ENCODE results near the gene SLC25A23.

DNA sequence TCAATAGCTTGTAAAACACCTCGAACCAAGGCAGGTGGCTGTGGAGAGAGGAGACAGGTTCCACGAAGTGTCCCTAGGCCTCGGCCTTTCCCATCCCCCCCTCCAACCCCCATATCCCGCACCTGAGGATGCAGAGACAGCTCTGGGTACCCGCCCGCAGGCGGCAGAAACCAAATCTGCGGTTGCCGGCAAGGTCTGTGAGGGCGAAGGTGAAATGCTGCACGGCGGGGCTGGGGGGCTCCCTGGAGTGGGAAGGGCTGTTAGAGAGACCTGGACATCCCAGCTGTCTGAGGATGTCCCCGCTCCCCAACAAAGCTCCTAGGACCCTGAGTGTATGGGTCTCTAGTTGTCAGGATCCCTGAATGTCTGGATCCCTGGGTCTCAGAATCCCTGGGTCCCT is 19.2 kb upstream of the SLC25A23 start:
- TF ChIP-seq, protein P1, sequence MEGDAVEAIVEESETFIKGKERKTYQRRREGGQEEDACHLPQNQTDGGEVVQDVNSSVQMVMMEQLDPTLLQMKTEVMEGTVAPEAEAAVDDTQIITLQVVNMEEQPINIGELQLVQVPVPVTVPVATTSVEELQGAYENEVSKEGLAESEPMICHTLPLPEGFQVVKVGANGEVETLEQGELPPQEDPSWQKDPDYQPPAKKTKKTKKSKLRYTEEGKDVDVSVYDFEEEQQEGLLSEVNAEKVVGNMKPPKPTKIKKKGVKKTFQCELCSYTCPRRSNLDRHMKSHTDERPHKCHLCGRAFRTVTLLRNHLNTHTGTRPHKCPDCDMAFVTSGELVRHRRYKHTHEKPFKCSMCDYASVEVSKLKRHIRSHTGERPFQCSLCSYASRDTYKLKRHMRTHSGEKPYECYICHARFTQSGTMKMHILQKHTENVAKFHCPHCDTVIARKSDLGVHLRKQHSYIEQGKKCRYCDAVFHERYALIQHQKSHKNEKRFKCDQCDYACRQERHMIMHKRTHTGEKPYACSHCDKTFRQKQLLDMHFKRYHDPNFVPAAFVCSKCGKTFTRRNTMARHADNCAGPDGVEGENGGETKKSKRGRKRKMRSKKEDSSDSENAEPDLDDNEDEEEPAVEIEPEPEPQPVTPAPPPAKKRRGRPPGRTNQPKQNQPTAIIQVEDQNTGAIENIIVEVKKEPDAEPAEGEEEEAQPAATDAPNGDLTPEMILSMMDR (IDR thresholded peaks at IDR 0.05) = no peak
- TF ChIP-seq POLR2A (IDR thresholded peaks at IDR 0.05; ENCODE audit: low read length) = no peak
- TF ChIP-seq REST (IDR thresholded peaks at IDR 0.05) = no peak
- TF ChIP-seq, protein P2, sequence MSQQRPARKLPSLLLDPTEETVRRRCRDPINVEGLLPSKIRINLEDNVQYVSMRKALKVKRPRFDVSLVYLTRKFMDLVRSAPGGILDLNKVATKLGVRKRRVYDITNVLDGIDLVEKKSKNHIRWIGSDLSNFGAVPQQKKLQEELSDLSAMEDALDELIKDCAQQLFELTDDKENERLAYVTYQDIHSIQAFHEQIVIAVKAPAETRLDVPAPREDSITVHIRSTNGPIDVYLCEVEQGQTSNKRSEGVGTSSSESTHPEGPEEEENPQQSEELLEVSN (IDR thresholded peaks at IDR 0.05; ENCODE audit: borderline replicate concordance, low read depth) = no peak
- no peak for TF ChIP-seq CEBPB (IDR thresholded peaks at IDR 0.05)
- no peak for TF ChIP-seq RNF2 (IDR thresholded peaks at IDR 0.05; ENCODE audit: borderline replicate concordance, low read depth)
- no peak for TF ChIP-seq HDAC2 (IDR thresholded peaks at IDR 0.05)
- TF ChIP-seq MAFK (IDR thresholded peaks at IDR 0.05; ENCODE audit: partially characterized antibody) = no peak
- no peak for TF ChIP-seq EP300 (IDR thresholded peaks at IDR 0.05)
- TF ChIP-seq, protein P3, sequence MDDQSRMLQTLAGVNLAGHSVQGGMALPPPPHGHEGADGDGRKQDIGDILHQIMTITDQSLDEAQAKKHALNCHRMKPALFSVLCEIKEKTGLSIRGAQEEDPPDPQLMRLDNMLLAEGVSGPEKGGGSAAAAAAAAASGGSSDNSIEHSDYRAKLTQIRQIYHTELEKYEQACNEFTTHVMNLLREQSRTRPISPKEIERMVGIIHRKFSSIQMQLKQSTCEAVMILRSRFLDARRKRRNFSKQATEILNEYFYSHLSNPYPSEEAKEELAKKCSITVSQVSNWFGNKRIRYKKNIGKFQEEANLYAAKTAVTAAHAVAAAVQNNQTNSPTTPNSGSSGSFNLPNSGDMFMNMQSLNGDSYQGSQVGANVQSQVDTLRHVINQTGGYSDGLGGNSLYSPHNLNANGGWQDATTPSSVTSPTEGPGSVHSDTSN (IDR thresholded peaks at IDR 0.05) = no peak
